Esophagus muscularis mucosa (tissue), 4 donors: ENCODE data around the gene TRAPPC2B. TPM values are rescaled to one million over a fixed set of nuclear protein-coding genes. Genes with fewer than 3 reads are reported as not detected.

Experiments
- DNase-seq: peaks from one replicate; pipeline ENCODE4 v3.0.0-alpha.2; 2017; ENCODE audit errors: extremely low spot score
- H3K27ac ChIP-seq, 4 donors: fragments of 200-600 bp; sonication (generic); replicated peaks in 1 of 4; 1 replicate in 3 of 4; 2 replicates in 1 of 4; pipeline ENCODE4 v1.5.1; 2016 to 2019; ENCODE audit warnings: mild to moderate bottlenecking in 1 of 4
- H3K27me3 ChIP-seq, 4 donors: fragments of 200-600 bp; sonication (generic); one replicate each; pipeline versions ENCODE4 v1.5.1 to v1.6.0; 2016 to 2019
- H3K36me3 ChIP-seq, 4 donors: fragments of 200-600 bp; sonication (generic); one replicate each; pipeline ENCODE4 v1.5.1; 2016 to 2019
- H3K4me1 ChIP-seq, 4 donors: fragments of 200-600 bp; sonication (generic); one replicate each; pipeline ENCODE4 v1.5.1; 2016 to 2019
- H3K4me3 ChIP-seq, 4 donors: fragments of 200-600 bp; sonication (generic); 1 replicate in 2 of 4; 2 replicates in 2 of 4; pipeline ENCODE4 v1.5.1; 2016 to 2019; ENCODE audit warnings: mild to moderate bottlenecking in 4 of 4, moderate library complexity in 1 of 4
- H3K9me3 ChIP-seq, 4 donors: fragments of 200-600 bp; sonication (generic); 1 replicate in 3 of 4; 2 replicates in 1 of 4; pipeline ENCODE4 v1.5.1; 2016 to 2019
- CTCF ChIP-seq, 3 experiments: fragments of 200-600 bp in 2 of 3; fragments of 450-650 bp in 1 of 3; sonication (generic) in 2 of 3; IDR thresholded peaks; one replicate each; pipeline ENCODE4 v1.5.1; 2017 to 2019; ENCODE audit warnings: antibody characterized with exemption in 3 of 3, mild to moderate bottlenecking in 2 of 3, moderate library complexity in 1 of 3
- EP300 ChIP-seq: sonication (generic); formaldehyde crosslinking; IDR thresholded peaks from one replicate; pipeline ENCODE4 v1.6.1; 2017; ENCODE audit warnings: antibody characterized with exemption
- POLR2A ChIP-seq: fragments of 450-650 bp; IDR thresholded peaks from one replicate; pipeline ENCODE4 v1.6.1; 2017; ENCODE audit warnings: antibody characterized with exemption, moderate library complexity, mild to moderate bottlenecking, low read depth
- POLR2AphosphoS5 ChIP-seq, 2 donors: sonication (generic); formaldehyde crosslinking; IDR thresholded peaks; one replicate each; pipeline ENCODE4 v1.6.1; 2017; ENCODE audit warnings: antibody characterized with exemption in 2 of 2
- WGBS: methylation state at CpG from one replicate; pipeline ENCODE4 v1.1.5; 2018; 5-methylcytosine and 5-hydroxymethylcytosine counted together
- intact Hi-C: fragments of 100-400 bp; cut with DNase I; formaldehyde crosslinking; loops from one replicate; pipeline ENCODE4 v1.15.1; 2023
- total RNA-seq, 4 donors: library from RNA; depleted of rRNA; stranded (reverse); fragments of >200 nt; gene quantifications; one replicate each; pipeline versions ENCODE4 v1.1.0 to v1.2.1, GENCODE V29; 2016

TRAPPC2B gene
- total RNA-seq, 4 donors from 2014 or later: 12.9 to 29.5 (median 20.2) TPM

GRCh38 chr19:57398868-57399267 is 35.5 kb downstream of the TRAPPC2B start:
- Histone ChIP-seq H3K9me3 (peaks cover 0 to 78% (median 52%) of the 10 kb centered on the region in 4 donors), H3K27ac (no peak overlapping the region), H3K4me1 (peaks cover 0 to 3% (median 0%) of the 10 kb centered on the region in 4 donors), H3K27me3 (no peaks in the 10 kb centered on the region), H3K4me3 (no peak overlapping the region), H3K36me3 (peaks cover 46 to 82% (median 58%) of the 10 kb centered on the region in 4 donors)
- intact Hi-C loops: no loop called here
- no peak for TF ChIP-seq CTCF (IDR thresholded peaks at IDR 0.05)
- no peak for TF ChIP-seq POLR2AphosphoS5 (IDR thresholded peaks at IDR 0.05)
- TF ChIP-seq EP300: no peak
- no peak for TF ChIP-seq POLR2A
- no peak for DNase-seq
- 96% methylated on average over 5 of the region's 5 CpGs for WGBS

GRCh38 chr19:57403737-57404563 is 40.6 kb downstream of the TRAPPC2B start:
- intact Hi-C loops: no loop called here
- H3K4me3 ChIP-seq: no peak overlapping the region
- no peaks in the 10 kb centered on the region for H3K4me1 ChIP-seq
- TF ChIP-seq POLR2AphosphoS5 (IDR thresholded peaks at IDR 0.05) (no peak), EP300 (no peak), POLR2A (no peak), CTCF (IDR thresholded peaks at IDR 0.05) (no peak)
- 90% methylated on average over 7 of the region's 9 CpGs for WGBS
- H3K36me3 ChIP-seq: peaks cover 11 to 33% (median 18%) of the 10 kb centered on the region in 4 donors
- peaks cover 0 to 39% (median 25%) of the 10 kb centered on the region in 4 donors for H3K9me3 ChIP-seq
- no peaks in the 10 kb centered on the region for H3K27me3 ChIP-seq
- H3K27ac ChIP-seq: no peak overlapping the region
- DNase-seq: no peak

GRCh38 chr19:57406516-57407123 is 43.3 kb downstream of the TRAPPC2B start:
- Histone ChIP-seq H3K9me3 (peaks cover 0 to 21% (median 14%) of the 10 kb centered on the region in 4 donors), H3K36me3 (peaks cover 0 to 8% (median 0%) of the 10 kb centered on the region in 4 donors), H3K4me1 (peaks cover 6 to 11% (median 9%) of the 10 kb centered on the region in 4 donors), H3K27me3 (no peaks in the 10 kb centered on the region), H3K27ac (no peak overlapping the region), H3K4me3 (no peak overlapping the region)
- no peak for TF ChIP-seq EP300
- peak; percentile 33 to 63 (median 41) for TF ChIP-seq CTCF (IDR thresholded peaks at IDR 0.05)
- intact Hi-C loops: no loop called here
- WGBS: 26% methylated on average over 6 of the region's 8 CpGs
- no peak for DNase-seq

GRCh38 chr19:57410877-57411671 is 47.7 kb downstream of the TRAPPC2B start, which contains the start of gene ZNF17:
Gene ZNF17, plus strand, starts transcription at chr19:57411161. Its CDS starts 2,455 bp downstream, at chr19:57413616.
- no peaks in the 10 kb centered on the region for H3K27me3 ChIP-seq
- WGBS: 0% methylated on average over 21 of the region's 55 CpGs
- TF ChIP-seq POLR2AphosphoS5 (IDR thresholded peaks at IDR 0.05) (peak; percentile 76 to 94), EP300 (no peak)
- peak within 1 kb of the TSS; percentile 75 to 80 (median 78) for H3K27ac ChIP-seq
- intact Hi-C loops: loop anchor here (2.0 kb wide), 1 partner anchor 24 kb away; the partner anchor contains the start of gene ZNF749
- peaks cover 0 to 11% (median 3%) of the 10 kb centered on the region in 4 donors for H3K9me3 ChIP-seq
- H3K4me3 ChIP-seq: peak within 1 kb of the TSS; percentile 75 to 93 (median 82)
- peaks cover 19 to 29% (median 23%) of the 10 kb centered on the region in 4 donors for H3K4me1 ChIP-seq
- DNase-seq: peak; percentile 97
- peaks cover 12 to 39% (median 33%) of the 10 kb centered on the region in 4 donors for H3K36me3 ChIP-seq

Other genes with a start within 250 kb of the TRAPPC2B start
- gene USP29, start 243.6 kb upstream of the TRAPPC2B start, total RNA-seq: not detected
- gene ZIM3, start 218.3 kb upstream of the TRAPPC2B start, total RNA-seq: not detected
- not detected for gene DUXA, start 196.1 kb upstream of the TRAPPC2B start, total RNA-seq
- 10 to 100 TPM; 24.1 to 66.7 (median 42.5) TPM for gene ZNF264, start 172.1 kb upstream of the TRAPPC2B start, total RNA-seq
- 1 to 10 TPM in 1 of 4 donors, under 1 TPM in 3; 0.33 to 1.2 (median 0.85) TPM for gene AURKC, start 132.5 kb upstream of the TRAPPC2B start, total RNA-seq
- gene ZNF805, start 122.9 kb upstream of the TRAPPC2B start, total RNA-seq: 10 to 100 TPM; 13.3 to 19.7 (median 17.3) TPM
- gene ZNF460, start 83.1 kb upstream of the TRAPPC2B start, total RNA-seq: 10 to 100 TPM; 46.1 to 75.0 (median 50.1) TPM
- gene ZNF543, start 43.1 kb upstream of the TRAPPC2B start, total RNA-seq: 1 to 10 TPM; 6.6 to 9.1 (median 8.3) TPM
- 10 to 100 TPM in 1 of 4 donors, 1 to 10 TPM in 3; 7.1 to 12.4 (median 8.5) TPM for gene ZNF304, start 12.3 kb upstream of the TRAPPC2B start, total RNA-seq
- 1 to 10 TPM; 1.4 to 3.3 (median 2.8) TPM for gene ZNF547, start within 50 bp of the TRAPPC2B start, total RNA-seq
- 10 to 100 TPM; 20.2 to 26.3 (median 23.6) TPM for gene ZNF548, start 26.3 kb downstream of the TRAPPC2B start, total RNA-seq
- gene ZNF17, start 47.6 kb downstream of the TRAPPC2B start, total RNA-seq: 1 to 10 TPM; 6.1 to 9.6 (median 8.8) TPM
- 1 to 10 TPM; 2.5 to 6.4 (median 4.6) TPM for gene ZNF749, start 71.8 kb downstream of the TRAPPC2B start, total RNA-seq
- 1 to 10 TPM in 3 of 4 donors, under 1 TPM in 1; 0.65 to 1.8 (median 1.3) TPM for gene VN1R1, start 93.6 kb downstream of the TRAPPC2B start, total RNA-seq
- 10 to 100 TPM in 1 of 4 donors, 1 to 10 TPM in 3; 7.1 to 11.5 (median 9.0) TPM for gene ZNF772, start 114.0 kb downstream of the TRAPPC2B start, total RNA-seq
- 10 to 100 TPM in 2 of 4 donors, 1 to 10 TPM in 2; 9.3 to 17.8 (median 12.4) TPM for gene ZNF419, start 124.2 kb downstream of the TRAPPC2B start, total RNA-seq
- gene ZNF773, start 136.4 kb downstream of the TRAPPC2B start, total RNA-seq: 10 to 100 TPM in 3 of 4 donors, 1 to 10 TPM in 1; 7.1 to 18.9 (median 16.6) TPM
- 1 to 10 TPM; 3.7 to 6.7 (median 6.4) TPM for gene ZNF549, start 163.8 kb downstream of the TRAPPC2B start, total RNA-seq
- 1 to 10 TPM; 3.7 to 6.7 (median 4.2) TPM for gene ZNF550, start 196.3 kb downstream of the TRAPPC2B start, total RNA-seq
- gene ZNF416, start 215.4 kb downstream of the TRAPPC2B start, total RNA-seq: 1 to 10 TPM; 3.3 to 6.0 (median 4.9) TPM
- gene ZIK1, start 220.6 kb downstream of the TRAPPC2B start, total RNA-seq: 1 to 10 TPM; 3.7 to 9.8 (median 6.4) TPM
- 1 to 10 TPM; 1.2 to 6.9 (median 2.8) TPM for gene ZNF530, start 236.3 kb downstream of the TRAPPC2B start, total RNA-seq